NK-92 treated with Interleukin-12 subunit alpha and Interleukin-12 subunit beta, amount 100 ng/mL, for 24 hours (cell line): Measurements from ENCODE around the gene TM4SF18.

Experiments used
- DNase-seq: peaks from one replicate; lab custom pipeline; 2025; lab: John Stamatoyannopoulos, UW

Gene TM4SF18

GRCh38 chr3:149330609-149331331, 2.7 kb downstream of the TM4SF18 start:
- no peak for DNase-seq

- no peak for DNase-seq
Measured at GRCh38 chr3:149327156-149327555, 6.3 kb downstream of the TM4SF18 start.

GRCh38 chr3:149325581-149325980, 7.9 kb downstream of the TM4SF18 start:
- DNase-seq, result no peak

GRCh38 chr3:149324332-149324731, 9.1 kb downstream of the TM4SF18 start:
- no peak for DNase-seq

- no peak for DNase-seq
Measured at GRCh38 chr3:149321640-149322039, 11.8 kb downstream of the TM4SF18 start.

GRCh38 chr3:149321136-149321535, 12.3 kb downstream of the TM4SF18 start:
- no peak for DNase-seq

GRCh38 chr3:149319750-149320149, 13.7 kb downstream of the TM4SF18 start:
- DNase-seq, result no peak

- no peak for DNase-seq
Measured at GRCh38 chr3:149317072-149317471, 16.4 kb downstream of the TM4SF18 start.

GRCh38 chr3:149316437-149316836, 17.0 kb downstream of the TM4SF18 start:
- no peak for DNase-seq

- no peak for DNase-seq
Measured at GRCh38 chr3:149315694-149316093, 17.7 kb downstream of the TM4SF18 start.

- no peak for DNase-seq
Measured at GRCh38 chr3:149314807-149315578, 18.4 kb downstream of the TM4SF18 start.

GRCh38 chr3:149313542-149313941, 19.9 kb downstream of the TM4SF18 start:
- DNase-seq, result no peak

GRCh38 chr3:149310796-149311534, 22.5 kb downstream of the TM4SF18 start:
- no peak for DNase-seq

- no peak for DNase-seq
Measured at GRCh38 chr3:149307435-149307783, 26.0 kb downstream of the TM4SF18 start.

- no peak for DNase-seq
Measured at GRCh38 chr3:149306751-149307434, 26.5 kb downstream of the TM4SF18 start.

GRCh38 chr3:149305376-149305775, 28.1 kb downstream of the TM4SF18 start:
- no peak for DNase-seq

GRCh38 chr3:149299938-149300801, 33.3 kb downstream of the TM4SF18 start:
- DNase-seq, result no peak

- no peak for DNase-seq
Measured at GRCh38 chr3:149296972-149297371, 36.5 kb downstream of the TM4SF18 start.

GRCh38 chr3:149292666-149293065, 40.8 kb downstream of the TM4SF18 start:
- DNase-seq, result no peak

GRCh38 chr3:149291178-149291577, 42.3 kb downstream of the TM4SF18 start:
- DNase-seq, result no peak

GRCh38 chr3:149288655-149289054, 44.8 kb downstream of the TM4SF18 start:
- no peak for DNase-seq
